HAP-1 (cell line): ENCODE results near the gene HDAC4.

ENCODE experiments used
- DNase-seq, 2 experiments: peaks; one replicate each; pipeline ENCODE4 v3.0.0-alpha.2; 2016 to 2020; ENCODE audit warnings: low spot score in 2 of 2
- H3K27me3 ChIP-seq: fragments of 250-450 bp; sonication (Bioruptor Pico); 2 replicates; pipeline ENCODE4 v1.5.1; 2020; ENCODE audit warnings: low read depth, mild to moderate bottlenecking, moderate library complexity
- H3K36me3 ChIP-seq: fragments of 250-450 bp; sonication (Bioruptor Pico); replicated peaks from 2 replicates; pipeline ENCODE4 v1.5.1; 2020; ENCODE audit warnings: mild to moderate bottlenecking
- H3K4me1 ChIP-seq: fragments of 250-450 bp; sonication (Bioruptor Pico); 2 replicates; pipeline ENCODE4 v1.5.1; 2020; ENCODE audit warnings: mild to moderate bottlenecking
- H3K4me3 ChIP-seq: fragments of 250-450 bp; sonication (Bioruptor Pico); 2 replicates; pipeline ENCODE4 v1.5.1; 2020; ENCODE audit warnings: mild to moderate bottlenecking, moderate library complexity
- H3K9me3 ChIP-seq: fragments of 250-450 bp; sonication (Bioruptor Pico); 2 replicates; pipeline ENCODE4 v1.5.1; 2020; ENCODE audit warnings: mild to moderate bottlenecking, moderate library complexity
- in situ Hi-C: fragments of 300-500 bp; cut with MboI; formaldehyde crosslinking; loops from 3 replicates; pipeline ENCODE4 v1.14.3; 2020; ENCODE audit warnings: low sequenced_read_pairs, inconsistent platforms, mixed read lengths

The HDAC4 gene

DNA sequence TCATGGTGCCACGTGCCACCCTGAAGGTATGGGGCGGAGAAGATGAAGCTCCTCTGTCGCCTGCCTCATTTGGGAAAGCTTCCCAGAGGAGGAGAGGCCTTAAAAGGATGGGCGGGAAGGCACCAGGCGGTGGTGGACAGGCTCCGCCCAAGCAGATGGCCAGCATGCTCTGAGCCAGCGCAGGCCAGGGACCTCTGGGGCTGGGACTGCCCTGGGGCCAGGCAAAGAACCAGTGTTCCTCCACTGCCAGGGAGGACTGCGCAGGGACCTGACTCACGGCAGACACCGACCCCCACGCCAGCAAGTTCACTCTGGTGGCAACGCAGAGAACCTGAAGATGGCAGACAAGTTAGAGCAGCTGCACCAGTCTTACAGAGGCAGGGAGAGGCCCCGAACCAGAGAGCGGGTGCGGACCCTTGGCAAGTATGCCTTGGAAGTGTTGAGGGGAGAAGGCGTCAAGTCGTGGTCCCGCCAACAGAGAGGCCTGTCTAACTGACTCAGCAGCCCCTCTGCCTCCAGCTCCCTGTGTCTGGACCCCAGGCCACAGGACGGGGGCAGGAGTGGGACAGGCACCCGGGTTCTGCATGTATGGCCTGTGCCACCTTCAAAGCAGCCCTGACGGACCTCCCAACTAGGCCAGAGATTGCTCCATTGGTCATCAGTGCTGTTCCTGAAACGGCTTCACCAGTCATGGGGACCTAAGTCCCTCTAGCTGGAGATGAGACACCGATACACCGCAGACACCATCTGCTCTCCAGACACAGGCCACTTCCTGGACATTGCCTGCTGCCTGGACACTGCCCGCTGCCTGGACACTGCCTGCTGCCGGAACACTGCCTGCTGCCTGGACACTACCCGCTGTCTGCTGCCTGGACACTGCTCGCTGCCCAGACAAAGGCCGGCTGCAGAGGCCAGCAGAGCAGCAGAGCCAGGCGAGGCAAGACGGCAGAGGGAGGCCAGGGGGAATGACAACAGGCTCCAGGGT lies 124.7 kb downstream of the HDAC4 start:
- no peaks in the 10 kb centered on the region for H3K9me3 ChIP-seq
- no peaks in the 10 kb centered on the region for H3K36me3 ChIP-seq
- in situ Hi-C loops: no loop called here
- no peak for DNase-seq
- H3K4me3 ChIP-seq: no peak overlapping the region
- no peaks in the 10 kb centered on the region; the same call in 1 of the 2 replicates for H3K4me1 ChIP-seq
- no peaks in the 10 kb centered on the region for H3K27me3 ChIP-seq

DNA sequence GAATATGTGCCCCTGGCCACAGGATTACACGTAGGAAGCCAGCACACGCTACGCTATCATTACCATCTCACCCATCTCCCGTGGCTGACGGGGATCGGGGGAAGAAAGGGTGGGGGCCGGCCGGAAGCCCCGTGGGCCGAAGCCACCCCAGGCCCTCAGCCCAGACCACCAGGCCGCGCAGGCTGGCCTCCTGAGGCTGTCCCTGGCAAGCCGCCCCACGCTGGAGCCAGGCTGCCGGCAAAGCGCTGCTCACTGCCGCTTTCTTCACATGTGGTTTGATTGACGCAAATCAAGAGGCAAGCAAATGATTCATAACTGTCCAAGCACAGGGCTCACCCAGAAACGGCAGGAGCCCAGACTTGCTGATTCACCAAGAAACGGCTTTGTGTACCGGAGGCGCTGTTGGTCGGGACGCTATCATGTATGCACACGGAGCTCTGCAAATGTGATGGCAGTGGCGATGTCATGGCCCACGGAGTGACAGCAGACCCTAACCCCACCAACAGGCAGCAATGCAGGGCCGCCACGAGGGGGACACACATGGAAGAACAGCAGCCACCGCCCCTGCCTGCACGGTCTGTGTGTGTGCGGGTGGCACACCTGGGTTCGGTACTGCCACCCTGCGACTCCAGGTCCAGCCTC lies 125.7 kb downstream of the HDAC4 start:
- no peak for DNase-seq
- in situ Hi-C loops: no loop called here
- Histone ChIP-seq H3K27me3 (no peaks in the 10 kb centered on the region), H3K36me3 (no peaks in the 10 kb centered on the region), H3K9me3 (no peaks in the 10 kb centered on the region), H3K4me3 (no peak overlapping the region), H3K4me1 (no peaks in the 10 kb centered on the region; the same call in 1 of the 2 replicates)

DNA sequence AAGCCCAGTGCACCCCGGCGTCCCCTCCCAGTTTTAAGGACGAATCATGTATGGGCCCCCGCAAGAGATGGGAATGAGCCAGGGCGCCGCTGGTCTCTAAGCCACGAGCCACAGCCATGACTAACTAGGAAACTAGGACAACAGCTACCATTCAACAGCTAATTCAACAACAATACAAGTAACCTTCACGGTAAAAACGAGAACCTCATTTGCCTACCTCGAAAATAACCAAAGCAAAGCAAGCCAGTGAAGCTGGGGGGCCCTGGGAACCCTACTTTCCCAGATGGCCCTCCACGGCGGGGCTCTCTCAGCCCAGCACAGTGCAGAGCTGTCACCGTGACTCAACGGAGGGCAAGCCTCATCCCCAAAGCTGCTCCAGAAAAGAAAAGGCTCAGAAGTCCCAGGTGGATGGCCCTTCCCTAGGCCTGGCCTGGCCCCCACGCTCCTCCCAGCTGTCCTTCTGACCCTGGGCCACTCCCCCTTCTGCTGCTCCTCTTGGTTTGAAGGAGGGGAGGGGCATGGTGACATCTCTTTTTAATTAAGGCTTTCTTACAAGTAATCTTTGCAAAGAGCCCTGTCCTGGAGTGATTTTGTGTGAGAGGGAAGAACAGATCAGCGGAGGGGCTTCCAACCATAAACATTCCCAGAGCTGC lies 126.3 kb downstream of the HDAC4 start:
- H3K4me3 ChIP-seq: no peak overlapping the region
- in situ Hi-C loops: no loop called here
- H3K27me3 ChIP-seq: no peaks in the 10 kb centered on the region
- no peaks in the 10 kb centered on the region for H3K9me3 ChIP-seq
- H3K4me1 ChIP-seq: no peaks in the 10 kb centered on the region; the same call in 1 of the 2 replicates
- no peak for DNase-seq
- H3K36me3 ChIP-seq: no peaks in the 10 kb centered on the region

DNA sequence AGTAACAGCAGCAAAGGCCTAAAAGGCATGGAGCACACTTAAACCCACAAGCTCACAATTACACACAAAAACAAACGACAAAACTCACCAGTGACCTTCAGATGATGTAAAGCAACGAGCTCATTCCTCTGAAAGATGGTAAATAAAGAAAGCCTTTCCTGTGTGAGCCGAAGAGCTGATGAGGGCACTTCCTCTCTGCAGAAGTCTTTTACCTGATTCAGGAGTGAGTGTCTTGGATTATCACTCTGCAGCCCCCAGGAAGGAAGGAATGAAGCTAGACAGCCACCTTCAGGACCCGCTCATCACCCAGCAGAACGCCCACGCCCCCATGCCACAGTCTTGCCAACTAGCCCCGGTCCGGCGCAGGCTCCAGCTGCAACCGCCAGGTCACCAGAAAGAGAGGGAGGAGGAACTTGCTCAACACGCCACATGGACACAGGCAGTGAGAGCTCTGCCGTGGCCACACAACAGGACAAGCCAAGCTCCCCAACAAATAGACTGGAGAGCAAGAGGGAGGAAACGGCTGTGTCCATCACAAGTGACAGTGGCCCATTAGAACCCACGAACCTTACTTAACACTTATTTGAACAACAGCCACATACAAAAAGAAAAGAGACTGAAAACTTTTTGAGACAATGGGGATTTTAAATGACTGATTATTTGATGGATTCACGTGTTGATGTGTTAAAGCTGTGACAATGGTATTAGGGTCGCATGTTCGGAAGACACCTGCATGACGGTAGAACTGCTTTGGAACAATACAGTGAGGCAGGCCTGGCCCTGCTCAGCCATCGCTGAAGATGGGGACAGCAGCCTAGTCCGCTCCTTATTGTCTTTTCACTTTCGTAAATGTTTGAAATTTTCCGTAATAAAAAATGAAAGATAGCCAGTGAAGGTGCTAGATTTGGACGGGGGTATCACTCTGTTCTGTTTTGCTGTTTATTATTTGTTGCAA lies 127.3 kb downstream of the HDAC4 start:
- H3K27me3 ChIP-seq: no peaks in the 10 kb centered on the region
- no peak for DNase-seq
- H3K36me3 ChIP-seq: no peaks in the 10 kb centered on the region
- no peak overlapping the region for H3K4me3 ChIP-seq
- H3K9me3 ChIP-seq: no peaks in the 10 kb centered on the region
- H3K4me1 ChIP-seq: no peaks in the 10 kb centered on the region; the same call in 1 of the 2 replicates
- in situ Hi-C loops: no loop called here

GRCh38 chr2:239272626-239273025 lies 128.2 kb downstream of the HDAC4 start:
- peaks cover 2% of the 10 kb centered on the region; the same call in 1 of the 2 replicates for H3K4me1 ChIP-seq
- DNase-seq: no peak
- H3K27me3 ChIP-seq: no peaks in the 10 kb centered on the region
- in situ Hi-C loops: no loop called here
- no peak overlapping the region for H3K4me3 ChIP-seq
- no peaks in the 10 kb centered on the region for H3K36me3 ChIP-seq
- H3K9me3 ChIP-seq: no peaks in the 10 kb centered on the region

GRCh38 chr2:239271882-239272281 lies 128.9 kb downstream of the HDAC4 start:
- DNase-seq: no peak
- Histone ChIP-seq H3K4me1 (peaks cover 2% of the 10 kb centered on the region; the same call in 1 of the 2 replicates), H3K36me3 (no peaks in the 10 kb centered on the region)

GRCh38 chr2:239271471-239271870 lies 129.3 kb downstream of the HDAC4 start:
- peaks cover 2% of the 10 kb centered on the region; the same call in 1 of the 2 replicates for H3K4me1 ChIP-seq
- DNase-seq: no peak

More at GRCh38 chr2:239271882-239272281, 128.9 kb downstream of the HDAC4 start:
- in situ Hi-C loops: no loop called here
- no peaks in the 10 kb centered on the region for H3K27me3 ChIP-seq
- H3K9me3 ChIP-seq: no peaks in the 10 kb centered on the region
- no peak overlapping the region for H3K4me3 ChIP-seq

GRCh38 chr2:239269916-239270315 lies 130.9 kb downstream of the HDAC4 start:
- H3K4me1 ChIP-seq: peaks cover 2% of the 10 kb centered on the region; the same call in 1 of the 2 replicates
- in situ Hi-C loops: no loop called here
- H3K4me3 ChIP-seq: no peak overlapping the region
- H3K36me3 ChIP-seq: no peaks in the 10 kb centered on the region
- no peaks in the 10 kb centered on the region for H3K9me3 ChIP-seq
- DNase-seq: no peak
- no peaks in the 10 kb centered on the region for H3K27me3 ChIP-seq

More at GRCh38 chr2:239271471-239271870, 129.3 kb downstream of the HDAC4 start:
- H3K4me3 ChIP-seq: no peak overlapping the region
- H3K36me3 ChIP-seq: no peaks in the 10 kb centered on the region
- no peaks in the 10 kb centered on the region for H3K9me3 ChIP-seq
- in situ Hi-C loops: no loop called here
- no peaks in the 10 kb centered on the region for H3K27me3 ChIP-seq

GRCh38 chr2:239269173-239269885 lies 131.5 kb downstream of the HDAC4 start:
- Histone ChIP-seq H3K36me3 (no peaks in the 10 kb centered on the region), H3K27me3 (no peaks in the 10 kb centered on the region), H3K4me1 (peaks cover 2% of the 10 kb centered on the region; the same call in 1 of the 2 replicates), H3K9me3 (no peaks in the 10 kb centered on the region), H3K4me3 (no peak overlapping the region)
- in situ Hi-C loops: no loop called here
- DNase-seq: no peak

DNA sequence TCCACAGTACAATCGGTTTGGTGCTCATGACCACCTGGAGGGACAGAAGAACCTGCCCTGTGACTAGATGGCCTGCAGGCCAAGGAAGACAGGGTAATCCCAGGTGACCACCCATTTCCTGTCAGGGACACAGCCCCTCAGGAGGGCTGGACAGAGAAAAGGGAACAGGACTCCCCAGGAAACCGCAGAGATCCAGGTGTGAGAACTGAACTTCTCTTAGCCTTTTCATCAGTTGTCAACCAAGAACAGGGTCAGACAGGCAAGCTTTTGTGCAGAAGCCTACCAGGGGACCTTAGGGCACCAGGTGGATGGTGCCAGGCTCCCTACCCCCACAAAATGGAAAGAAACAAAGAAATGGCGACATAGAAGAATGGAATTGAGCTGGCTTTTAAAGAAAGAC lies 132.3 kb downstream of the HDAC4 start:
- no peaks in the 10 kb centered on the region for H3K27me3 ChIP-seq
- no peak for DNase-seq
- no peaks in the 10 kb centered on the region for H3K36me3 ChIP-seq
- no peak overlapping the region for H3K4me3 ChIP-seq
- H3K4me1 ChIP-seq: peaks cover 2% of the 10 kb centered on the region; the same call in 1 of the 2 replicates
- H3K9me3 ChIP-seq: no peaks in the 10 kb centered on the region
- in situ Hi-C loops: no loop called here

DNA sequence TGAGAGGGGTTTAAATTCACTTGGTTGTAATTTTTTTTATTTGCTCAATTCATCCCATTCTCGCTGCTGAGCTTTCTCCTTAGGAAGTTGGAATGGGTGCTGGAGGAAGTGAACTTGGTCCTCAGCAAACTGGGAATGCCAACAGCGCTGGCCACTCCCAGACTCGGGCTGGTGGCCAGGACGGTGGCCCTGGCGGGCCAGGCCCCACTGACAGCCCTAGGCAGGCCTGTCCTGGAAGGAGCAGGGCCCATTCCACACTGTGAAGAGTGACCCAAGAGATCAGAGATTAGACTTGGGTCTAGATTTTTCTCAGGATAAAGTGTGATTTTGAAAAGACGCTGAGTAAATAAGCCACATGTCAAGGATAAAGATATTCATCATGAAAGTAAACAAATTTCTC lies 132.7 kb downstream of the HDAC4 start:
- Histone ChIP-seq H3K4me3 (no peak overlapping the region), H3K27me3 (no peaks in the 10 kb centered on the region), H3K36me3 (no peaks in the 10 kb centered on the region), H3K9me3 (no peaks in the 10 kb centered on the region), H3K4me1 (peaks cover 2% of the 10 kb centered on the region; the same call in 1 of the 2 replicates)
- in situ Hi-C loops: no loop called here
- no peak for DNase-seq

GRCh38 chr2:239267288-239267951 lies 133.4 kb downstream of the HDAC4 start:
- in situ Hi-C loops: no loop called here
- peaks cover 2% of the 10 kb centered on the region; the same call in 1 of the 2 replicates for H3K4me1 ChIP-seq
- H3K9me3 ChIP-seq: no peaks in the 10 kb centered on the region
- DNase-seq: peak; percentile 13 to 55
- H3K36me3 ChIP-seq: no peaks in the 10 kb centered on the region
- H3K27me3 ChIP-seq: no peaks in the 10 kb centered on the region
- no peak overlapping the region for H3K4me3 ChIP-seq
